ENCODE results near the gene AGER.
"Not testable (repeated sequence)": the region's sequence is repeated elsewhere in the genome, so short reads cannot be mapped to it uniquely, and the experiment has no call there.

- TF ChIP-seq CTCF, POLR2A (IDR thresholded peaks at IDR 0.05): not testable (repeated sequence)
Observed at GRCh38 chr6:32193096-32193495, 9.0 kb upstream of the AGER start.
